Endodermal cell (in vitro differentiated cells): Measurements from ENCODE around the gene MEFV. TPM values are rescaled to one million over a fixed set of nuclear protein-coding genes. Genes with fewer than 3 reads are reported as not detected.

Source experiments
- DNase-seq: peaks from one replicate; pipeline ENCODE4 v3.0.0-alpha.2; 2017
- H3K27ac ChIP-seq: 2 replicates; pipeline ENCODE4 v1.5.1; 2013; ENCODE audit warnings: mild to moderate bottlenecking, low read depth, low read length, moderate library complexity
- H3K27me3 ChIP-seq: 2 replicates; pipeline ENCODE4 v1.6.1; 2013; ENCODE audit warnings: mild to moderate bottlenecking, low read length, moderate library complexity; ENCODE audit not compliant: insufficient read depth, control insufficient read depth, poor library complexity, severe bottlenecking
- H3K36me3 ChIP-seq: 2 replicates; pipeline ENCODE4 v1.7.0; 2013; ENCODE audit warnings: mild to moderate bottlenecking, low read length, moderate library complexity; ENCODE audit not compliant: control insufficient read depth, insufficient read depth
- H3K4me1 ChIP-seq: one replicate; pipeline ENCODE4 v1.7.0; 2013; ENCODE audit warnings: low read length; ENCODE audit not compliant: control insufficient read depth, insufficient read depth
- H3K4me3 ChIP-seq: 2 replicates; pipeline ENCODE4 v1.5.1; 2013; ENCODE audit warnings: mild to moderate bottlenecking, low read length, moderate library complexity
- H3K9ac ChIP-seq: 2 replicates; pipeline ENCODE4 v1.6.1; 2013; ENCODE audit warnings: mild to moderate bottlenecking, low read length, moderate library complexity; ENCODE audit not compliant: poor library complexity, severe bottlenecking; ENCODE audit errors: extremely low read depth
- H3K9me3 ChIP-seq: 2 replicates; pipeline ENCODE4 v1.6.1; 2013; ENCODE audit warnings: mild to moderate bottlenecking, low read length, moderate library complexity; ENCODE audit not compliant: control insufficient read depth
- H3K27ac Mint-ChIP-seq: 2 replicates; pipeline ENCODE4 v1.8.0; 2020; ENCODE audit warnings: mixed read lengths
- H3K27me3 Mint-ChIP-seq: 2 replicates; pipeline ENCODE4 v1.8.0; 2021; ENCODE audit warnings: mild to moderate bottlenecking, mixed read lengths; ENCODE audit not compliant: insufficient read depth
- H3K36me3 Mint-ChIP-seq: 2 replicates; pipeline ENCODE4 v1.8.0; 2020; ENCODE audit warnings: low read depth, mixed read lengths
- H3K4me1 Mint-ChIP-seq: 2 replicates; pipeline ENCODE4 v1.8.0; 2020; ENCODE audit warnings: mixed read lengths
- H3K4me3 Mint-ChIP-seq: 2 replicates; pipeline ENCODE4 v1.8.0; 2020; ENCODE audit warnings: mild to moderate bottlenecking, moderate library complexity, mixed read lengths
- H3K9me3 Mint-ChIP-seq: 2 replicates; pipeline ENCODE4 v1.8.0; 2020; ENCODE audit warnings: mild to moderate bottlenecking, mixed read lengths
- CTCF ChIP-seq: fragments of 200-600 bp; sonication (generic); conservative IDR thresholded peaks from 2 replicates; pipeline ENCODE4 v1.5.0; 2021; ENCODE audit warnings: antibody characterized with exemption, mild to moderate bottlenecking
- WGBS, 2 experiments: methylation state at CpG; one replicate each; pipeline versions ENCODE4 v1.1.5 to v1.1.7; 2013; ENCODE audit warnings: missing lambda C conversion rate in 2 of 2, mixed read lengths in 1 of 2; ENCODE audit not compliant: insufficient coverage in 1 of 2, insufficient read length in 1 of 2; 5-methylcytosine and 5-hydroxymethylcytosine counted together
- total RNA-seq, 2 donors: library from RNA; stranded (reverse); fragmentation: NEBNext Ultra II Directional in 1 of 2; extraction: Animal tissue kit (Norgen Biotek cat#: 25700) in 1 of 2; gene quantifications; 2 replicates in 1 of 2; 3 replicates in 1 of 2; pipeline ENCODE4 v1.2.1, GENCODE V29; 2021

MEFV gene
- total RNA-seq, 2 donors from 2014 or later: not detected

DNA sequence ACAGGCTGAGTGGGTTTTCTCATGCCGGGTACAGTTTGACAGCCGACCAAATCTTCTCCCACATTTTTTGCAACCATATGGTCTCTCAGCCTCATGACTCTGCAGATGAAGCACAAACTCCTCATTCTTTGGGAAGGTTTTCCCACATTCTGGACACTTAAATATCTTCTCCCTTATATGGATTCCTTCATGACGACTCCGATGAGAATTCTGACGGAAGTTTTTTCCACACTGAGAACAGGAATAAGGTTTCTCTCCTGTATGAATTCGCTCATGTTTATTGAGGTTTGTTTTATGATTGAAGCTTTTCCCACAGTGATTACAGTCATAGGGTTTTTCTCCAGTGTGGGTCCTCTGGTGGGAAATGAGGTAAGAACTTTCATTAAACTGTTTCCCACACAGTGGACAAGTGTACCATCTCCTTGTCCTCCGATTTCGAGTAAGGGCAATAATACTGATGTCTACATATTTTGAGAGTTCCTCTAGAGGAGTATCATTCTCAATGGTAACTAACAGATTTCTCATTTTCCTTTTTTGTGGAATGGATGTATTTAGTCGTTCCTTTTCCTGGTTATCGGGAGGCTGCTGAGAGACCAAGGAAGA is 32.4 kb downstream of the MEFV start:
- no peak overlapping the region for H3K27ac Mint-ChIP-seq
- no peak overlapping the region for H3K27ac ChIP-seq

GRCh38 chr16:3220839-3221238 is 35.6 kb downstream of the MEFV start:
- H3K9me3 Mint-ChIP-seq: peaks cover 71% of the 10 kb centered on the region
- H3K4me3 Mint-ChIP-seq: no peak overlapping the region

More for the DNA sequence above, 32.4 kb downstream of the MEFV start:
- WGBS, 2 experiments: 93 to 96% methylated on average over 7 to 10 of the region's 10 CpGs
- H3K27me3 ChIP-seq: no peaks in the 10 kb centered on the region
- H3K4me1 ChIP-seq: no peaks in the 10 kb centered on the region
- Mint-ChIP-seq H3K27me3 (no peaks in the 10 kb centered on the region), H3K9me3 (peaks cover 83% of the 10 kb centered on the region), H3K4me3 (no peak overlapping the region), H3K36me3 (peaks cover 71% of the 10 kb centered on the region), H3K4me1 (no peaks in the 10 kb centered on the region)
- H3K36me3 ChIP-seq: peaks cover 68% of the 10 kb centered on the region
- H3K9ac ChIP-seq: no peak overlapping the region
- peaks cover 74% of the 10 kb centered on the region for H3K9me3 ChIP-seq
- no peak for DNase-seq
- no peak for TF ChIP-seq CTCF
- H3K4me3 ChIP-seq: peak overlapping the region; percentile 69

GRCh38 chr16:3216263-3216640 is 40.2 kb downstream of the MEFV start:
- no peak overlapping the region for H3K27ac ChIP-seq
- Mint-ChIP-seq H3K9me3 (peaks cover 55% of the 10 kb centered on the region), H3K27me3 (peaks cover 24% of the 10 kb centered on the region), H3K4me1 (no peaks in the 10 kb centered on the region), H3K27ac (no peak overlapping the region), H3K4me3 (no peak overlapping the region), H3K36me3 (no peaks in the 10 kb centered on the region)
- DNase-seq: no peak
- H3K27me3 ChIP-seq: peaks cover 5% of the 10 kb centered on the region
- 63 to 73% methylated on average over 2 to 3 of the region's 3 CpGs for WGBS, 2 experiments
- no peak for TF ChIP-seq CTCF
- H3K9ac ChIP-seq: no peak overlapping the region
- no peaks in the 10 kb centered on the region for H3K36me3 ChIP-seq
- peaks cover 5% of the 10 kb centered on the region for H3K9me3 ChIP-seq
- H3K4me3 ChIP-seq: no peak overlapping the region
- no peaks in the 10 kb centered on the region for H3K4me1 ChIP-seq

More at GRCh38 chr16:3220839-3221238, 35.6 kb downstream of the MEFV start:
- Histone ChIP-seq H3K27ac (no peak overlapping the region), H3K4me3 (no peak overlapping the region), H3K4me1 (no peaks in the 10 kb centered on the region), H3K36me3 (peaks cover 38% of the 10 kb centered on the region), H3K27me3 (no peaks in the 10 kb centered on the region), H3K9ac (no peak overlapping the region), H3K9me3 (peaks cover 43% of the 10 kb centered on the region)
- Mint-ChIP-seq H3K4me1 (no peaks in the 10 kb centered on the region), H3K36me3 (peaks cover 42% of the 10 kb centered on the region), H3K27me3 (peaks cover 6% of the 10 kb centered on the region), H3K27ac (no peak overlapping the region)
- no peak for DNase-seq
- WGBS, 2 experiments: 81 to 98% methylated on average over 5 to 10 of the region's 10 CpGs
- TF ChIP-seq CTCF: no peak
